ENCODE results near the gene FES.
A peak's percentile ranks its signal among the peaks of the same experiment; 100 is the strongest.

The FES gene

GRCh38 chr15:90877315-90877714 is 7.0 kb upstream of the FES start:
- no peak for DNase-seq

GRCh38 chr15:90877996-90878395 is 6.3 kb upstream of the FES start:
- DNase-seq, result no peak

- DNase-seq, result no peak
These were observed 5.6 kb upstream of the FES start for GRCh38 chr15:90878660-90879059.

- DNase-seq, result no peak
These were observed 4.5 kb upstream of the FES start for GRCh38 chr15:90879730-90880366.

- no peak for DNase-seq
These were observed 3.7 kb upstream of the FES start for GRCh38 chr15:90880381-90881145.

GRCh38 chr15:90881181-90881977 is 2.9 kb upstream of the FES start:
- no peak for DNase-seq

- DNase-seq, result no peak
These were observed 2.2 kb upstream of the FES start for GRCh38 chr15:90881978-90882721.

GRCh38 chr15:90882781-90883525 is 1.4 kb upstream of the FES start:
- no peak for DNase-seq

GRCh38 chr15:90883526-90883975 is 753 bp upstream of the FES start:
- DNase-seq, result no peak

GRCh38 chr15:90884719-90885431 is 571 bp downstream of the FES start:
- no peak for DNase-seq

- DNase-seq, result peak; percentile 41 to 51
These were observed 1.4 kb downstream of the FES start for GRCh38 chr15:90885432-90886290.

GRCh38 chr15:90886291-90886614 is 1.9 kb downstream of the FES start:
- no peak for DNase-seq

GRCh38 chr15:90887037-90887481 is 2.8 kb downstream of the FES start:
- DNase-seq, result no peak

- DNase-seq, result no peak
These were observed 5.0 kb downstream of the FES start for GRCh38 chr15:90889313-90889730.

GRCh38 chr15:90889736-90890456 is 5.6 kb downstream of the FES start:
- DNase-seq, result no peak

GRCh38 chr15:90890839-90891238 is 6.5 kb downstream of the FES start:
- no peak for DNase-seq

- no peak for DNase-seq
These were observed 7.1 kb downstream of the FES start for GRCh38 chr15:90891346-90891949.

- no peak for DNase-seq
These were observed 7.7 kb downstream of the FES start for GRCh38 chr15:90892023-90892422.

GRCh38 chr15:90892498-90893174 is 8.3 kb downstream of the FES start:
- no peak for DNase-seq
